Heart right ventricle (tissue), 16 donors: ENCODE results near the gene YOD1. TPM values are rescaled to one million over a fixed set of nuclear protein-coding genes. Genes with fewer than 3 reads are reported as not detected.

ENCODE experiments used
- ATAC-seq, 8 donors: fragments of 200-7000 bp; cut with Tn5 transposase; one replicate each; pipeline ENCODE4 v1.9.1; 2020; ENCODE audit warnings: mild to moderate bottlenecking in 8 of 8, moderate library complexity in 8 of 8, moderate number of reproducible peaks in 1 of 8
- DNase-seq, 2 donors: peaks; one replicate each; pipeline ENCODE4 v3.0.0-alpha.2; 2020
- H3K27ac ChIP-seq, 10 donors: fragments of 200-600 bp; sonication (generic) in 2 of 10; one replicate each; pipeline versions ENCODE4 v1.5.0 to v1.8.0; 2020 to 2022; ENCODE audit warnings: mild to moderate bottlenecking in 3 of 10
- H3K27me3 ChIP-seq, 7 donors: fragments of 200-600 bp; one replicate each; pipeline ENCODE4 v1.8.0; 2021 to 2022; ENCODE audit warnings: mild to moderate bottlenecking in 2 of 7
- H3K36me3 ChIP-seq, 9 donors: fragments of 200-600 bp; sonication (generic) in 1 of 9; one replicate each; pipeline versions ENCODE4 v1.5.0 to v1.8.0; 2020 to 2022; ENCODE audit warnings: mild to moderate bottlenecking in 2 of 9
- H3K4me1 ChIP-seq, 9 donors: fragments of 200-600 bp; sonication (generic) in 1 of 9; one replicate each; pipeline versions ENCODE4 v1.5.0 to v1.8.0; 2020 to 2022; ENCODE audit warnings: mild to moderate bottlenecking in 4 of 9
- H3K4me3 ChIP-seq, 10 donors: fragments of 200-600 bp; sonication (generic) in 2 of 10; one replicate each; pipeline versions ENCODE4 v1.5.0 to v1.8.0; 2020 to 2022; ENCODE audit warnings: mild to moderate bottlenecking in 7 of 10, moderate library complexity in 2 of 10
- H3K9me3 ChIP-seq, 11 donors: fragments of 200-600 bp in 10 of 11; sonication (generic) in 2 of 11; one replicate each; pipeline versions ENCODE4 v1.5.0 to v1.8.0; 2013 to 2022; ENCODE audit warnings: mild to moderate bottlenecking in 2 of 11, control low read depth in 1 of 11, moderate library complexity in 1 of 11
- WGBS, 2 donors: extraction: QIAGEN DNeasy Blood & Tissue Kit; methylation state at CpG; one replicate each; pipeline ENCODE4 v1.1.7; 2013; ENCODE audit warnings: inconsistent platforms in 1 of 2; 5-methylcytosine and 5-hydroxymethylcytosine counted together
- intact Hi-C, 10 donors: fragments of 100-400 bp; cut with DNase I; formaldehyde crosslinking; loops; one replicate each; pipeline versions ENCODE4 v1.11.1 to v1.14.2; 2022
- polyA plus RNA-seq, 2 donors: library from polyadenylated mRNA; stranded (reverse); fragments of 200-250 nt; gene quantifications; one replicate each; pipeline ENCODE4 v1.2.3, GENCODE V29; 2013
- total RNA-seq, 10 donors: library from RNA; stranded (reverse); fragmentation: NEBNext Ultra II Directional in 3 of 10; extraction: Animal tissue kit (Norgen Biotek cat#: 25700) in 3 of 10; gene quantifications; one replicate each; pipeline versions ENCODE4 v1.2.1 to v1.2.4, GENCODE V29; 2021 to 2023
- TF ChIP-seq, protein P1 (sequence below), 9 donors: fragments of 200-600 bp; sonication (generic) in 2 of 9; IDR thresholded peaks; one replicate each; pipeline versions ENCODE4 v1.5.0 to v1.8.0; 2021 to 2022; ENCODE audit warnings: antibody characterized with exemption in 9 of 9, mild to moderate bottlenecking in 5 of 9, moderate library complexity in 1 of 9
- donor health status: Arrhythmogenic right ventricular cardiomyopathy.
- donor health status: ischemic (EF 13 %, LVEDD 7.1; RV severe dilation, severe dysfunction).
- donor health status: healthy with polysubstance abuse.
- donor health status: DM: no; HTN: yes; CAD: no.
- donor health status: DM: no; HTN: no; CAD: no.
- donor health status: ischemic (EF 25% LVEDD 6.9; RV normal size, moderate dysfunction).
- donor health status: ischemic (EF 25% LVEDD 5.7; RV mildly dilated, moderate dysfunction).
- donor health status: healthy.
- donor health status: DM: yes; HTN: yes; CAD: no.
- donor health status: Ischemic cardiomyopathy.
- donor health status: ischemic (EF 35%, LVEDD 5.7; RV mildly dilated, moderate dysfunction).
- donor health status: nonischemic (EF 11% LVEDD 7.7; RV severe dilation, severe dysfunction).
- donor health status: DM: yes; HTN: yes; CAD: no.
- donor health status: PGD.
- donor health status: ischemic (EF 29% LVEDD 5.4; RV normal size, mild dysfunction).
- donor health status: nonischemic (EF 23%, LVEDD 6.1; RV moderate dilation, normal function).

The YOD1 gene
- total and polyA plus RNA-seq, 12 donors, result 2.6 to 9.1 (median 5.7) TPM

DNA sequence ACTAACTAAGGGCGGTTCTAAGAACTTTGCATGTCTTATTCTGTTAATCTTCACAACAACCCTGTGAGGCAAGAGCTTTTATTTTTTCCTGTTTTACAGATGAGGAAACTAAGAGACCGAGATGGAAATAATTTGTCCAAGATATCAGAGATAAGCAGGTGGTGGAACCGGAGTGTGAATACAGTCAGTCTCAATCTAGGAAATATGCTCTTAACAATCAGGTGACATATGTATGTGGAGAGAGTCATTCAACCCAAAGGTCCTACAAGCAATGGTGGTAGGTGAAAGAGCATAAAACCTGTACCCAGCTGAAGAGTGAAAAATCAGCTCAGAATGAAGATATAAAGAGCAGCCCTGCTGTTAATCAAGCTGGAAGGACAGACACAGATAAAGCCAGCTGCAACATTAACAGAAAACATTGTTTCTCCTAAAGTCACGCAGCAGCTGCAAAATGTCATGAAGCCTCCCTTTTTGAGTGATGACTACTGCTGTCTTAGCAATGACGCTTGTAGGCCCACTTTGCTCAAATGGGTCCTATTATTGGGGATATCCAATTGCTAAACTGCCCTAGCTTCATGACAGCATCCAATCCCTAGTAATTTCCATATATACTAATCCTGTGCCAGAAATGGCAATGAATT, 50.2 kb downstream of the YOD1 start:
- Histone ChIP-seq H3K27me3 (peaks cover 0 to 5% (median 0%) of the 10 kb centered on the region in 7 donors), H3K9me3 (no peaks in the 10 kb centered on the region), H3K4me3 (no peak overlapping the region), H3K4me1 (peaks cover 0 to 5% (median 0%) of the 10 kb centered on the region in 9 donors), H3K36me3 (no peaks in the 10 kb centered on the region), H3K27ac (no peak overlapping the region)
- DNase-seq, result no peak
- no peak for ATAC-seq
- WGBS, 2 donors, result 58 to 60% methylated on average over 5 of the region's 5 CpGs
- intact Hi-C loops, result no loop called here
- TF ChIP-seq, protein P1, sequence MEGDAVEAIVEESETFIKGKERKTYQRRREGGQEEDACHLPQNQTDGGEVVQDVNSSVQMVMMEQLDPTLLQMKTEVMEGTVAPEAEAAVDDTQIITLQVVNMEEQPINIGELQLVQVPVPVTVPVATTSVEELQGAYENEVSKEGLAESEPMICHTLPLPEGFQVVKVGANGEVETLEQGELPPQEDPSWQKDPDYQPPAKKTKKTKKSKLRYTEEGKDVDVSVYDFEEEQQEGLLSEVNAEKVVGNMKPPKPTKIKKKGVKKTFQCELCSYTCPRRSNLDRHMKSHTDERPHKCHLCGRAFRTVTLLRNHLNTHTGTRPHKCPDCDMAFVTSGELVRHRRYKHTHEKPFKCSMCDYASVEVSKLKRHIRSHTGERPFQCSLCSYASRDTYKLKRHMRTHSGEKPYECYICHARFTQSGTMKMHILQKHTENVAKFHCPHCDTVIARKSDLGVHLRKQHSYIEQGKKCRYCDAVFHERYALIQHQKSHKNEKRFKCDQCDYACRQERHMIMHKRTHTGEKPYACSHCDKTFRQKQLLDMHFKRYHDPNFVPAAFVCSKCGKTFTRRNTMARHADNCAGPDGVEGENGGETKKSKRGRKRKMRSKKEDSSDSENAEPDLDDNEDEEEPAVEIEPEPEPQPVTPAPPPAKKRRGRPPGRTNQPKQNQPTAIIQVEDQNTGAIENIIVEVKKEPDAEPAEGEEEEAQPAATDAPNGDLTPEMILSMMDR (IDR thresholded peaks at IDR 0.05), result no peak

DNA sequence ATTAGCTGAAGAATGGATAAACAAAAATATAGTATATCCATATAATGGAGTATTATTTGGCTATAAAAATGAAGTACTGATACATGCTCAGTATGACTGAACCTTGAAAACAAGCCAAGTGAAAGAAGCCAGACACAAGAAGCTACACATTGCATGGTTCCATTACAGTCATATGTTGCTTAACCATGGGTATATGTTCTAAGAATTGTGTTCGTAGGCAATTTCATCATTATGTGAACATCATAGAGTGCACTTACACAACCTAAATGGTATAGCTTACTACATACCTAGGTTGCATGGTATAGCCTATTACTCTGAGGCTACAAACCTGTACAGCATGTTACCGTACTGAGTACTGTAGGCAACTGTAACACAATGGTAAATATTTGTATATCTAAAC, 52.2 kb downstream of the YOD1 start:
- no peak overlapping the region for H3K27ac ChIP-seq
- H3K4me1 ChIP-seq, result no peaks in the 10 kb centered on the region
- ATAC-seq (no peak), DNase-seq (no peak)
- no peak overlapping the region for H3K4me3 ChIP-seq
- TF ChIP-seq, protein P1 (IDR thresholded peaks at IDR 0.05), result no peak
- H3K27me3 ChIP-seq, result peaks cover 0 to 13% (median 3%) of the 10 kb centered on the region in 7 donors
- WGBS, 2 donors, result 89 to 95% methylated on average over 2 of the region's 2 CpGs
- intact Hi-C loops, result no loop called here
- no peaks in the 10 kb centered on the region for H3K9me3 ChIP-seq
- no peaks in the 10 kb centered on the region for H3K36me3 ChIP-seq

Other genes with a start within 250 kb of the YOD1 start
- gene IL20, start 185.6 kb downstream of the YOD1 start, total RNA-seq, result not detected
- not detected for gene IL20, start 185.6 kb downstream of the YOD1 start, polyA plus RNA-seq
- not detected for gene IL24, start 153.8 kb downstream of the YOD1 start, total RNA-seq
- gene IL24, start 153.8 kb downstream of the YOD1 start, polyA plus RNA-seq, result under 1 TPM in 1 of 2 donors, not detected in 1; 0.26 TPM
- gene FCMR, start 129.3 kb downstream of the YOD1 start, total RNA-seq, result 10 to 100 TPM in 1 of 10 donors, 1 to 10 TPM in 9; 1.3 to 13.4 (median 3.7) TPM
- 1 to 10 TPM in 1 of 2 donors, under 1 TPM in 1; 0.37 to 2.8 TPM for gene FCMR, start 129.3 kb downstream of the YOD1 start, polyA plus RNA-seq
- under 1 TPM in 2 of 10 donors, not detected in 8; 0.10 to 0.11 TPM for gene PIGR, start 104.7 kb downstream of the YOD1 start, total RNA-seq
- gene PIGR, start 104.7 kb downstream of the YOD1 start, polyA plus RNA-seq, result under 1 TPM in 1 of 2 donors, not detected in 1; 0.01 TPM
- not detected for gene FCAMR, start 80.7 kb downstream of the YOD1 start, total RNA-seq
- not detected for gene FCAMR, start 80.7 kb downstream of the YOD1 start, polyA plus RNA-seq
- gene C1orf116, start 18.5 kb downstream of the YOD1 start, total RNA-seq, result 1 to 10 TPM in 1 of 10 donors, under 1 TPM in 9; 0.36 to 1.5 (median 0.65) TPM
- gene C1orf116, start 18.5 kb downstream of the YOD1 start, polyA plus RNA-seq, result under 1 TPM; 0.07 to 0.16 TPM
- 100 to 1,000 TPM in 5 of 10 donors, 10 to 100 TPM in 5; 45.3 to 161 (median 89.5) TPM for gene PFKFB2, start 2.1 kb upstream of the YOD1 start, total RNA-seq
- gene PFKFB2, start 2.1 kb upstream of the YOD1 start, polyA plus RNA-seq, result 10 to 100 TPM in 1 of 2 donors, 1 to 10 TPM in 1; 5.2 to 41.4 TPM
- gene C4BPB, start 37.7 kb upstream of the YOD1 start, total RNA-seq, result 1 to 10 TPM in 1 of 10 donors, under 1 TPM in 2, not detected in 7; 0.49 to 1.7 (median 0.57) TPM
- gene C4BPB, start 37.7 kb upstream of the YOD1 start, polyA plus RNA-seq, result under 1 TPM in 1 of 2 donors, not detected in 1; 0.06 TPM
- not detected for gene C4BPA, start 53.0 kb upstream of the YOD1 start, total RNA-seq
- gene C4BPA, start 53.0 kb upstream of the YOD1 start, polyA plus RNA-seq, result not detected